GM19397 (cell line): Measurements from ENCODE around the gene UCK1.
"Not testable (repeated sequence)": the region's sequence is repeated elsewhere in the genome, so short reads cannot be mapped to it uniquely, and the experiment has no call there.

ENCODE experiments used
- ATAC-seq: cut with Tn5 transposase; IDR thresholded peaks from one replicate; pipeline ENCODE4 v1.9.1; 2021; ENCODE audit warnings: mild to moderate bottlenecking, moderate library complexity; ENCODE audit not compliant: unreplicated experiment

The UCK1 gene

DNA sequence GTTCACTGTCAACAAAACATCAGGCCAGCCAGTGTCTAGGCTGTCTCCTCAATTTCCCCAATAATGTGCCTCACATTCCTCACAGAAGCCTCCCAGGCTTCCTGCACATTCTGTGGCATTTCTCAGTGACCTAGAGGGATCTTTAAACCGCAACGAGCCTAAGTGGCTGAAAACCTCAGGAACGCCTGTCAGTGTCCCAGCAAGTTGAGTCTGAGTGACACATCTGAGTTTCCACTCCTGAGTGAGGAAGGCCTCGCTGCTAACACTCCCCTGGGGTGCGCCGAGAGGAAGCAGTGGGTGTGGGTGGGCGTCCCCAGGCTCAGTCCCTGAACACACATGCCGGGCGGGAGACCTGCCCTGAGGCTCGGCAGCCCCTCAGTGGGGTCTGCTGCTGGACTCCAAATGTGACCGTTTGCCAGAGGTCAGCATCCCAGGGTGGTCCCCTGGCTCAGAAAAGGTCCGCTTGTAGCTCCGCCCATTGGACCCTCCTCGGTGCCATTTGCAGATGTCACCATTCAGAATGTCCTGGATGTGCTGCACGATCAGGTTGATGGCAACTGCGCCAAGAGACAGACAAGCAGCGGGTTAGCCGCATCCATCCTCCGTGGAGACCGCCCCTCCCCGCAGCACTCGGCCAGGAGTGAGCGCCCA, 6.3 kb downstream of the UCK1 start:
- ATAC-seq = no peak

DNA sequence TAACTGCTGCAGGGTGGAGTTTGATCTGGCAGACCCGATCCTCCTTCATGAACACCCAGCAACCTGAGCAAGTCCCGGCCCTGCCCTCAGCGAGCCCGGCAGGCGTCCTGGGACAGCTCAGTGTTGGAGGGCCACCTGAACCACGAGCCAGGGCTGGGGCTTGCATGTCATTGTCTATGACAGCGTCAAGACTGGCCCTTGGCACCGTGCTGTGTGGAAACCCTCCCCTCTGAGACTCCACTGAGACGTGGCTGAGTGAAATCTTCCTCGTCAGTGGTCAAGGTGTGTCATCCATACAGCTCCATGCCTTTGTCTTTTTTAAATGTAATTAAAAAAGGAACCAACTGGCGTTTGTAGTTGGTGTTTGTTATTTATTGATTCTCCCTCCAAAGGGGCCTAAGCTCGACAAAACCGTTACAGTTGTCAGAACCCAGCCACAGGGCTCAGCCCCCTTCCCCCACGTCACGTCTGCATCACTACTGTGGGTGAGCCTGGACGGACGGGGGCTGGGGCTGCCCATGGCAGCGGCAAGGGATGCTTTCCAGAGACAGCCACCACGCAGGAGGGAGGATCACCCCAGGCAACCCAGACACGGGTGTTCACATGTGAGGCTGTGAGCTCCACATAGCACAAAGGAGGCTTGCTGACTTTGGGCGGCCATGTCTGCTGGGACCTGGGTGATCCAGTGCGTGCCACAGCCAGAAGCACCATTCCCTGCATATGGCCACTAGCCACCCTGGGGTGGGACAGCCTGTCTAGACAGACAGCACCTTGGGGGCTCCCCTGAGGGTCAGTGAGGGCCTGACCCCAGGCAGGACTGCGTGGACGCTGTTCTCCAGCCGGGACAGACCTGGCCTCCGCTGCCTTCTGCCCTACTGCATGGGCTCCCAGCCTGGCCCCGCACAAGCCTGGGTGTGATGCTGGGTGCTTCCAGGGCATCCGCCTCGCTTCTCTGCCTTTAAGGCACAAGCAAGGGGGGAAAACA, 7.3 kb downstream of the UCK1 start:
- no peak for ATAC-seq

DNA sequence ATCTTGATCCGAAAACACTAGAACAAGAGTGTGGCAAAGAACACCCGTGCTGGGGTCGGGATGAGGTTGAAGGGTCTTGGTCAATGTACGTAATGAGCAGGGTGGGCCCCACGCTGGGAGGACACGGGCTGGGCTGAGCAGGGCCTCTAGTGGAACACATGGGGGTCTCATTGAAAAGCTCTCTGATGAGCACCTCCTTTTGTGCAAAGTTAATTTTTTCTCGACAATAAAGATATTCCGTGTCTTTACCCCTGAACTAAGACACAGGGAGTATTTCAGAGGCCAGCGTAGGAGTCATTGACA, 8.0 kb downstream of the UCK1 start:
- no peak for ATAC-seq

DNA sequence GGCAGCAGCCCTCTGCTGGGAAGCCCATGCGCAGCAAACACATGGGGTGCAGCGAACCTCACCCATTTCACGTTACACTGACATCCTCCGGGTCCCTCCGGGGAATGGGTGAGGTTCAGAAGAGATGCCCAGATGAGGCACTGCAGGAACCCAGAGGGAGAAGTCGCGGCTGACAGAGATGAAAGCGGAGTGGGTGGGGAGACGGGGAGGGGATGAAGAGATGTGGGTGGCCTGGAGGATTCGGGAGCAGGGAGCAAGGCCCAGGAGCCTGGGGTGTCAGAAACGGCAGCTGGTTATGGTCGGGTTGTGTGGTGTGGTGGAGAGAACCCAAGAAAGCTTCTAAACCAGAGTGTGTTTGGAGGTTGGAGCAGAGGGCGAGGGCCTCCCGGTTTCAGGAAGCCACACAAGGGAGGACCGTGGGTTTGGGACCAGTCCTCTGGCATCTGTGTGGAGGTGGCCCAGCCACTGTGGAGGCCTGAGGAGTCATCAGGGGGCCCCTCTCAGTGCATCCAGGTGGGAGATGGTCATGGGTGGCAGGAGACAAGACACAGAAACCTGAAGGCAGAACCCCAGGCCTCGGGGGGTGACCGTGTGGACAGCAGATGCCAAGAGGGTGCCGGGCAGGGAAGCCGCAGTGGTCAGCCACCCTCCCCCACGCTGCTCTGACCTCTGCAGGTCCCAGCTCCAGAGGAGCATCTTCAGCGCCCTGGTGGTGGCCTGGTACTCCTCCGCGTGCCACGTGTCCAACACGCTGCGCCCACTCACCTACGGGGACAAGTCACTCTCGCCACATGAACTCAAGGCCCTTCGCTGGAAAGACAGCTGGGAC, 8.6 kb downstream of the UCK1 start:
- no peak for ATAC-seq

DNA sequence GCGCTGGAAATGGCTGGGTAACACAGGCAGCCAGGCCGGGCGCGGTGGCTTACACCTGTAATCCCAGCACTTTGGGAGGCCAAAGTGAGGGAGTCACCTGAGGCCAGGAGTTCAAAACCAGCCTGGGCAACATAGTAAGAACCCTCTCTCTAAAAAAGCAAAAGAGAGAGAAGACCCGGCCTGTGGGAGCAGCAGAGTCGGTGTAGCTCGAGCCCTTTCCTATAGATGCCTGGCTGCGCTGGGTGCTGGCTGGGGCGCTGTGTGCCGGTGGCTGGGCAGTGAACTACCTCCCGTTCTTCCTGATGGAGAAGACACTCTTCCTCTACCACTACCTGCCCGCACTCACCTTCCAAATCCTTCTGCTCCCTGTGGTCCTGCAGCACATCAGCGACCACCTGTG, 9.2 kb downstream of the UCK1 start:
- no peak for ATAC-seq

DNA sequence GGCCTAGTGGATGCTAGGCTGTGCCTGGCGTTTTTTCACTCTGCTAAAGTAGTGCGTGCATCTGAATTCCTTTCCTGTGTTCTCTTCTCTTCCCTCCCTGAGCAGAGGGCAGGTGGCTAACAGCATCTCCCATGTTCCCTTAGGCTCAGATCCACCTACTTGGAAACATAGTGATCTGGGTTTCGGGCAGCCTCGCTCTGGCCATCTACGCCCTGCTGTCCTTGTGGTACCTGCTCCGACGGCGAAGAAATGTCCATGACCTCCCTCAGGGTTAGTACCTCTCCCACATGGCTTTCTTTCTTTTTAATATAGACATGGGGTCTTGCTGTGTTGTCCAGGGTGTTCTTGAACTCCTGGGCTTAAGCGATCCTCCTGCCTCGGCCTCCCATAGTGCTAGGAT, 9.9 kb downstream of the UCK1 start:
- ATAC-seq = no peak

DNA sequence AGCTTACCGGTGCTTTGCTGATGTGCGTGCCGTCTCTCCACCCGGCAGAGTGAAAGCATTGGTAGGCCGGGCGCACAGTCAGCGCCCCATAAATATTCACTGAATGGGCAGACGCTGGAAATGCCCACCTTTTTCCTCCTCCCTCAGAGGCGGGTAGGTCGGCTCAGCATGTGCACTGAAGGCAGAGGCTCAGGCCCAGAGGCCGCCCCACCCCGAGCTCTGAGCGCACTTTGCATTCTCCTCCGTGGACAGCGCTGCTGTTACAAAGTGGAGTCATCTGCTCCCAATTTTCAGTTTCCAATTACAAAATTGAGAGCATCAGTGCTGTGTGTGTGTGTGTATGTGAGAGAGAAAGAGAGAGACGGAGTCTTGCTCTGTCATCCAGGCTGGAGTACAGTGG, 10.6 kb downstream of the UCK1 start:
- ATAC-seq = no peak

DNA sequence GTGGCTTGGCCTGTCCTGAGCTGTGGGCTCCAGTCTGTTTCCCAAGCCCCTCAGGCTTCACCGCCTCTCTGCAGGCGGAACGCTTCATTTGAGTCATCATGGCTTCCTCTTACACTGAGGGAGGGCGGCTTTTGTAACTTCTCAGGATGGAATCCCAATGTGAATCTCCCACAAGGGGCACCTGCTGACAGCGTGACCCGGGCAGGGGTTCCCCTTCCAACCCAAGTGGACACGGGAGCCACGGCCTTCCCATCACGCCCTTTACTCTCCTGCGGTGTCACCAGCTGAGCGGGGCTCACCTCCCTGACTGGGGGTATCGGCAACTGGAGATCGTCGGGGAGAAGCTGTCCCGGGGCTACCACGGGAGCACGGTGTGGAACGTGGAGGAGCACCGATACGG, 12.5 kb downstream of the UCK1 start:
- ATAC-seq = no peak

DNA sequence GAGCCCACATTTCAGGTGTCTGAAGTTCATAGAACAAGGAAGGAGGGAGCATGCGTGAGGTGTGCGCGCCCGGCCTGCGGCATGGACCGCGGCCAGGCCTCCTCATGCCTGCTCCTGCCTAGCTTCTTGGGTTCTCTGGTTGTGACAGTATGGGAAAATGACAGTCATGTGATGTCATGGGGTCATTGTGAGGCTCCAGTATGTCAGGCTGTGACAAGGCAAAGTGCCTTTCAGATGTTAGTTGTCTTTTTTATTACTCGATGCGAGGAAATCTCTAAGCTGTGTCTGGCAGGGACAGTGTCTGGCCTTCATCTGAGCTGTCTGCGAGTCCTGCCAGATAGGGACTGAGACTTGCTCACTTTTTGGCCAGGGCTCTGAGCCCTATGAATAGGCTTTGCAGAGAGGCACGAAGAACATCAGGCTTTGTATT, 13.3 kb downstream of the UCK1 start:
- ATAC-seq = no peak

DNA sequence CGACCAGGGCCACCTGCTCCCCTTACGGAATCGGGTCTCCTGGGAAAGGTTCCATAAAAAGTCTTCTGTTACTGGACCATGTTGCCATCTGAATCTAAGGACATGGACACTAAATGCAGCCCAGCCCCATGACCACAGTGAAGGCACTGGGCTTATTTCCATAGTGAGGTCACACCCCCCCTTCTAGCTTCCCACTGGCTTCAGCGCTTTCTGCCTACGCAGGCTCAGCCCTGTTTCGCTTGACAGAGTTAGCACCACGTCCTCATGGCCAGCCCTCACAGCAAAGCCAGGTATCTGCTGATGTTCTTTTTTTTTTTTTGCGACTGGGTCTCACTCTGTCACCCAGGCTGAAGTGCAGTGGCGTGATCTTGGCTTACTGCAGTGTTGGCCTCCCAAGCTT, 14.1 kb downstream of the UCK1 start:
- no peak for ATAC-seq

DNA sequence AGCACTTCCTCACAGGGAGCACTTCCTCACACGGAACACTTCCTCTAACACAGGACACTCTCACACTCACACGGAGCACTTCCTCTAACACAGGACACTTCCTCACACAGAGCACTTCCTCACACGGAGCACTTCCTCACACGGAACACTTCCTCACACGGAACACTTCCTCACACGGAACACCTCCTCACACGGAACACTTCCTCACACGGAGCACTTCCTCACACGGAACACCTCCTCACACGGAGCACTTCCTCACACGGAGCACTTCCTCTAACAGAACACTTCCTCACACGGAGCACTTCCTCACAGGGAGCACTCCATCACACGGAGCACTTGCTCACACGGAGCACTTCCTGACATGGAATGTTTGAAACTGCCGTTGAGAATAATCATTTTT, 15.0 kb downstream of the UCK1 start:
- no peak for ATAC-seq

DNA sequence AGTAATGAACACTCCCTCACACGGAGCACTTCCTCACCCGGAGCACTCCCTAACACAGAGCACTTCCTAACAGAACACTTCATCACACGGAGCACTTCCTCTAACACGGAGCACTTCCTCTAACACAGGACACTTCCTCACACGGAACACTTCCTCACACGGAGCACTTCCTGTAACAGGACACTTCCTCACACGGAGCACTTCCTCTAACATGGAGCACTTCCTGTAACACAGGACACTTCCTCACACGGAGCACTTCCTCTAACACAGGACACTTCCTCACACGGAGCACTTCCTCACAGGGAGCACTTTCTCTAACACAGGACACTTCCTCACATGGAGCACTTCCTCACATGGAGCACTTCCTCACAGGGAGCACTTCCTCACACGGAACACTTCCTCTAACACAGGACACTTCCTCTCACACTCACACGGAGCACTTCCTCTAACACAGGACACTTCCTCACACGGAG, 15.5 kb downstream of the UCK1 start:
- not testable (repeated sequence) for ATAC-seq

DNA sequence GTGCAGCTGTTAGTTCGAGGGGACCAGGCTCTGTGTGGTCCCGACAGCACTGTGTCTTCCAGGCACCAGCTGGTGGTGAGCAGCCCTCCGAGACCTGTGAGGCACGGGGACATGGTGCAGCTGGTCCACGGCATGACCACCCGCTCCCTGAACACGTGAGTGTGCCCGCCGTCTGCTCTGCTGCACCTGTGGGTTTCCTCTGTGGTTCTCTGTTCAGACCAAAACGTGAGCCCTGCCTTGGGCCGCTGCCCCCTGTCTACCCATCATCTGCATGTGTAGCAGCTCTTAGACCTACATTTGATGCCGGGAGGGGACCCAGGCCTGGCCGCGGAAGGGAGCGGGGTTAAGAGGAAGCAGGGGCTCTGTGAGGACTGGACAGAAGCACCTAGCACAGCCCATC, 17.9 kb downstream of the UCK1 start:
- ATAC-seq = no peak

DNA sequence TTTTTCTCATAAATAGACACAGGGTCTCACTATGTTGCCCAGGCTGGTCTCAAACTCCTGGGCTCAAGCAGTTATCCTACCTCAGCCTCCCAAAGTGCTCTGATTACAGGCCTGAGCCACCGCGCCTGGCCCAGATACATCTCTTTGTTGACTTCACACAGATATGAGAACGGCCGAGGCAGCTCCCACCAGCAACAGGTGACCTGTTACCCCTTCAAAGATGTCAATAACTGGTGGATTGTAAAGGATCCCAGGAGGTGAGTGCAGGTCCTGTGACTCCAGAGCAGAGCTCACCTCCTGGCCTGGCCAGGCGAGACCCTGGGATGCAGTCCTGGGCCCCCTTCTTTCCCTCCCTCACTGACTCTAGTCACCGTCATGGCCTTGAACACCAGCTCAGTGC, 19.2 kb downstream of the UCK1 start:
- ATAC-seq = no peak

DNA sequence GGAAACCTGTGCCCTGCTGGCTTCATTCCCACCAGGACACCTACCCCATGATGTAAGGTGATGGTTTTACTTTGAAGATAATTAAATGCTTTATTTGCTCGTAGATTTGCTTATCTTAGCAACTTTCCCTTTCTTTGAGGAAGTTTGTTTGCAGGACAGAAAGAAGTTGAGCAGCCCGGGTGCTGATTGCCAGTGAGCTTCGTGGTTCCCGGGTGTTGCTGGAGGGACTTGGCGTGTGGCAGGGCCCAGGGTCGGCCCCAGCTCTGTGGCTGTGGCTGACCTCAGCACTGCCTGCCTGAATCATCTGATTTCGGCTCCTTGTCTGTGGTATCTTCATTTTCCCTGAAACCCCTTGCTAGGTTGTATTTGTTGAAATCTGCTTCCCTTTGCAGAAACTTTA, 19.6 kb downstream of the UCK1 start:
- no peak for ATAC-seq

DNA sequence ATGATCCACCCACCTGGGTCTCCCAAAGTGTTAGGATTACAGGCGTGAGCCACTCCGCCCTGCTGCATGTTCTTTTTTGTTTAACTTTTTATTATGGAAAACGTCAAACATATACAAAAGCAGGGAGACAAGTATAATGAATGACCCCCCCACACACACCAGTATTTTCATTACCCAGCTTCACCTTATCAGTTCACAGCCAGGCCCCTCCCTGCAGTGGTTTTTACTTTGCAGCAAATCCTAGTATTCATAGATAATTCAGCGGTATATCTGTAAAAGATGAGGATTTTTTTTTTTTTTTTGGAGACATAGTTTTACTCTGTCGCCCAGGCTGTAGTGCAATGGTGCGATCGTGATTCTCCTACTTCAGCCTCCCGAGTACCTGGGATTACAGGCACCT, 26.1 kb downstream of the UCK1 start:
- no peak for ATAC-seq

DNA sequence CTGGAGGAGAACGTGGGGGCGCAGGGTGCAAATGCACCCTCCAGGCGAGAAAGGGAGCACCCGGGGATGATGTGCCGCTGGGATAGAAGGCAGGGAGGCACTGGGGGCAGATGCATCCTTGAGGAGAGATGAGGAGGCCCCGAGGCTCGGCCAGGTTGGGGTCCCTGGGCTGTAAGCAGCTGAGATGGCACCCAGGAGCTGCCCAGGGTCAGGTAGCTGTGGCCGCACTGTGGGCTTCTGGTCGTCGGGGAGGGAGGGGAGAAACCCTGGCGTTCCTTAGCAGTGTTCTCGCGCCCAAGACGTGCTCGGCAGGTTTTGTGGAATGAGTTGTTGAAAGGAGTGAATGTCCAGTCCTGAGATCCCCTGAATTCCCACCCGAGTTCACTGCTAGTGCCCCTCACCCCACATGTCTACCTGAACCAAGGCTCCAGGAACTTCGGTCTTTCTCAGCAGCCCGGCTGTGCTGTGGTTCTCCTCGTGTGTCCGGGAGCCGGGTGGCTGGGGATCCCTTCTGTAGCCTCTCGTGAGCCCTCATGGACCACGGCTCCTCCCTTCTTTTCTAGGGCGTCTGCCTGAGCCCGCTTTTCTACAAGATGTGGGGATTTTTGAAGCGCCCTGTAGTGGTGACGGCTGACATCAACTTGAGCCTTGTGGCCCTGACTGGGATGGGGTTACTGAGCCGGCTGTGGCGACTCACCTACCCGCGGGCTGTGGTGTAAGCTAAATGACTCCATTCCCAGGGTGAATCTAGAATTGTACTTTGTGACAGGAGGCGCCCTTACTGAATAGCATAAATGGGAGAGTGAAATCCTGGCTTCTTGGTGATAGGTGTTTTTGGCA, 27.2 kb downstream of the UCK1 start:
- no peak for ATAC-seq

DNA sequence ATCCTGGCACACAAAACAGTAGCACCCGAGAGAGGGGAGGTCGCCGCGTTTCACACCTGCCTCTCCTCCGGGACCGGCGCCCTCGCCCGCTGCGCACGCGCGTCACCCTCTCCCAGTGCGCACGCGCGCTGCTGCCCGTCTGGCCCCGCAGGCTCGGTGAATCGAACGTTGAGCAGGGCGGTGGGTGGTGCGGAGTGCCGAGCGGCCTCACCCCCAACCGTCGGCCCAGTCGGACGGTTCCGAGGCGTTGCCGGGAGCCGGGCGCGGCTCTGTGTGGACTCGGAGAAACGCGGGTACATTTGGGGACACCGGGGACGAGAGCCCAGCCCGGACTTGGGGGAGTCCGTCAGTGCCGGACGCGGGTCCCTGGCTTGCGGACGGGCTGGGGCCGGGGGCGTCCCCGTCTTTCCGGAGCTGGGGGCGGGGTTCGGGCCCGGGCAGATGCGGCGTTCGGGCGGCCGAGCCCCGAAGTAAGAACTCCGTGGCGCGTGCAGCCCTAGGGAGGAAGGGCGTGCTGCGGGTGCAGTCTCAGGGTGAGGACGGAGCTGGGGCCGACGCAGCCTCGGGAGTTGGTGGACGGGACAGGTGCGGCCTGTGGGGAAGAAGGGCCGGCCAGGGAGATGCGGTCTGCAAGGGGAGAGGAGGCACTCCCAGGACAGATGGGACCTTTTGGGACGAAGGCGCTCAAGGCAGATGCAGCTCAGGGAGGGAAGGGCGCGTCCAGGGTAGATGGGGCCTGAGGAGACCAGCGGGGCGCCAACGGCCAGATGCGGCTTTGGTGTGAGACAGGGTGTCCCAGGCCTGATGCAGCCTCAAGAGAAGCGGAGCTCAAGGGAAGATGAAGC, 28.1 kb downstream of the UCK1 start, which contains the start of gene POMT1:
POMT1 (plus strand) TSS at position 138 of the 845 bp plus-strand sequence. CDS start 1,301 bp downstream, outside the sequence.
- peak; percentile 84 for ATAC-seq

DNA sequence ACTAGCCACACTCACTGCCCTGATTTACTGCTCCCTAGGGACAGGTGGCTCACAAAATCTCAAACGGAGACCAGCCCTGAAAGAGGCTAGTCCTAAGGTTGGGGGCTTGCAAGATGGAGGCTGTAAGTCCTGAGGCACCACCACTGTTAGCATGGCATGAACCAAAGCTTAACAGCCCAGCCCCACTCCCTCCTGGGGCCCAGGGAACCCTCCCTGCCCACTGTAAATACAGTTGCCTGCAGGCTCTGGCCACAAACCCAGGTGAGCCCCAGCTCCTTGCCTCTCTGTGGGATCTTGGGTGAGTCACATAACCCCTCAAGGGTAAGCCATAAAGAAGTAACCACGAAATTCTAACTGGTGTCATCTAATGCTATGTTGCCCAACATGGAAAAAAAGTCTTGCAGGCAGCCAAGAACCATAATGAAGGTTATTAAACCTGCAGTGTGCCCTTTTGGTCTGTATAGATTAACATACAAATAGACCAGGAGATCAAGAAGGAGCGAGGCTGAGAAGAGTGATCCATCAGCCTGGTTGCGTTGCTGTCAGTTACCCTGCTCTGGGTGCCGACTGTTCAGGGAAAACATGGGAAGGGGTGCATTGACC, 30.0 kb downstream of the UCK1 start:
- no peak for ATAC-seq
